ENCODE data around the gene ZDHHC5. TPM values are rescaled to one million over a fixed set of nuclear protein-coding genes. Genes with fewer than 3 reads are reported as not detected.

The ZDHHC5 gene
- total RNA-seq (2016; rRNA removed; fragmentation: Illumina TruSeq; extraction: Trizol), result 20.3 and 26.6 TPM in 2 replicates
- 6.3 and 6.7 TPM in 2 replicates for total RNA-seq (2016; cell fraction: cytosol; rRNA removed; fragmentation: Illumina TruSeq; extraction: Trizol; ENCODE audit: low read depth)
- total RNA-seq (2016; cell fraction: insoluble cytoplasmic fraction; rRNA removed; fragmentation: Illumina TruSeq; extraction: Trizol), result 18.8 and 25.9 TPM in 2 replicates
- total RNA-seq (2016; cell fraction: membrane; rRNA removed; fragmentation: Illumina TruSeq; extraction: Trizol), result 19.1 and 20.9 TPM in 2 replicates
- total RNA-seq (2016; cell fraction: nucleus; rRNA removed; fragmentation: Illumina TruSeq; extraction: Trizol), result 28.7 and 30.0 TPM in 2 replicates
- polyA plus RNA-seq (2011; rRNA removed), result 34.0 and 42.4 TPM in 2 replicates
- polyA plus RNA-seq (2011; cell fraction: cytosol; rRNA removed), result 27.4 and 33.9 TPM in 2 replicates
- polyA plus RNA-seq (2011; cell fraction: nucleus; rRNA removed), result 28.1 and 30.8 TPM in 2 replicates
- polyA plus RNA-seq (2012), result 20.6 and 23.1 TPM in 2 replicates
- 3.1 and 3.8 TPM in 2 replicates for polyA plus RNA-seq (2016; cell fraction: cytosol; fragmentation: Illumina TruSeq; extraction: Trizol; ENCODE audit: low read depth)
- 19.0 and 21.5 TPM in 2 replicates for polyA plus RNA-seq (2016; cell fraction: insoluble cytoplasmic fraction; fragmentation: Illumina TruSeq; extraction: Trizol; ENCODE audit: low read depth)
- 11.4 and 13.6 TPM in 2 replicates for polyA plus RNA-seq (2016; cell fraction: membrane; fragmentation: Illumina TruSeq; extraction: Trizol; ENCODE audit: low read depth)
- polyA plus RNA-seq (2016; cell fraction: nucleus; fragmentation: Illumina TruSeq; extraction: Trizol; ENCODE audit: insufficient read depth, low read depth), result 39.9 and 44.1 TPM in 2 replicates
- polyA minus RNA-seq (2011; rRNA and poly(A)+ RNA removed; ENCODE audit: low replicate concordance), result 86.9 and 107 TPM in 2 replicates
- 18.9 and 25.6 TPM in 2 replicates for polyA minus RNA-seq (2011; cell fraction: cytosol; rRNA and poly(A)+ RNA removed)
- 30.5 and 36.2 TPM in 2 replicates for polyA minus RNA-seq (2011; cell fraction: nucleus; rRNA and poly(A)+ RNA removed)
- percentile 78 among the genes with signal in this experiment for Bru-seq, nascent RNA
- percentile 85 among the genes with signal in this experiment for BruChase-seq, experiment 1, labeled RNA remaining after a 6-hour chase
- percentile 84 among the genes with signal in this experiment for BruChase-seq, experiment 2, labeled RNA remaining after a 2-hour chase
- long read RNA-seq, experiment 1, full-length matches to known transcripts, result 3 of 10 reads
- long read RNA-seq, experiment 1, partial matches to known transcripts, result 6 of 10 reads
- long read RNA-seq, experiment 1, other reads (novel, unspliced or antisense), result 1 of 10 reads
- long read RNA-seq, experiment 2, full-length matches to known transcripts, result 27 of 88 reads
- long read RNA-seq, experiment 2, partial matches to known transcripts, result 55 of 88 reads
- long read RNA-seq, experiment 2, other reads (novel, unspliced or antisense), result 6 of 88 reads

- ATAC-seq, result peak; percentile 92
- Histone ChIP-seq H3K9me3 (ENCODE audit: low read length) (no peaks in the 10 kb centered on the region), H2AFZ (ENCODE audit: low read length) (peak within 1 kb of the TSS; percentile 99), H3K9ac (ENCODE audit: insufficient read depth, low read depth, low read length) (peak within 1 kb of the TSS; percentile 98), H3K4me1 (ENCODE audit: insufficient read depth, low read length) (peaks cover 35% of the 10 kb centered on the region), H3K27ac (ENCODE audit: extremely low read length, insufficient read depth, low read length) (peak within 1 kb of the TSS; percentile 98), H3K4me3 (replicated peaks in 1 of 3; ENCODE audit: insufficient read depth in 1 of 3, low read depth in 2 of 3, low read length in 3 of 3) (peak within 1 kb of the TSS; percentile 81 to 91 (median 88)), H3K27me3 (ENCODE audit: control insufficient read depth in 1 of 2, insufficient read depth in 2 of 2, low read length in 2 of 2) (no peaks in the 10 kb centered on the region; a peak in 1 of 5 replicates), H4K20me1 (ENCODE audit: insufficient read depth, low read length) (no peaks in the 10 kb centered on the region), H3K4me2 (ENCODE audit: low read depth, low read length) (peak within 1 kb of the TSS; percentile 95), H3K79me2 (ENCODE audit: insufficient read depth, low read length) (peaks cover 44% of the 10 kb centered on the region), H3K36me3 (replicated peaks in 1 of 2; ENCODE audit: control insufficient read depth in 1 of 2, insufficient read depth in 2 of 2, low read length in 2 of 2) (peaks cover 8 to 15% of the 10 kb centered on the region in 2 experiments; a peak in 4 of 5 replicates)
- CTCF ChIA-PET (ENCODE audit: low intra/inter-chr PET ratio, low total read pairs), result no interaction called here
- POLR2A ChIA-PET, result interaction anchor here (0.7 to 1.8 kb wide), 2 partner anchors 35 to 44 kb away, joined by 4 to 5 read pairs; partner anchors contain the start of genes MED19 and TMX2
- BruUV-seq (replicated peaks), result TSS peak; percentile 46
- intact Hi-C loops (cut with micrococcal nuclease; ENCODE audit: unreplicated experiment) (loop anchor here (1.0 to 10.0 kb wide), 3 partner anchors 44 to 226 kb away; partner anchors contain the start of genes MED19 and TMX2), in situ Hi-C loops (cut with HindIII; ENCODE audit: extremely low pct_ligation_motif_present, low pct_unique_long_range_greater_than_20kb) (loop anchor here (25.0 kb wide), 2 partner anchors 619 to 844 kb away; partner anchors contain the start of gene OR5B21)
- FAIRE-seq, result no peak
- under 1% methylated on average over 26 of the region's 96 CpGs for WGBS (ENCODE audit: low lambda C conversion rate)
- peak; percentile 97 for DNase-seq (ENCODE audit: low spot score)
- TF ChIP-seq RBM22 (optimal IDR thresholded peaks at IDR 0.05; ENCODE audit: low read length) (no peak), RFX3 (CRISPR knock-in tag; IDR thresholded peaks at IDR 0.05) (no peak), ARNT (IDR thresholded peaks at IDR 0.05) (no peak), CHCHD3 (CRISPR knock-in tag; IDR thresholded peaks at IDR 0.05) (no peak), SALL1 (CRISPR knock-in tag; IDR thresholded peaks at IDR 0.05) (peak; percentile 73), RNF2 (conservative IDR thresholded peaks at IDR 0.05; ENCODE audit: low read depth) (peak; percentile 73; the same call in 1 of the 2 replicates), HOMEZ (CRISPR knock-in tag; IDR thresholded peaks at IDR 0.05; ENCODE audit: low read depth) (peak; percentile 60), ZNF788 (CRISPR knock-in tag; IDR thresholded peaks at IDR 0.05; ENCODE audit: borderline replicate concordance) (peak; percentile 61; the same call in 1 of the 2 replicates), TFDP2 (CRISPR knock-in tag; IDR thresholded peaks at IDR 0.05) (peak; percentile 77), HNRNPK (IDR thresholded peaks at IDR 0.05; ENCODE audit: low read depth, low read length, poor library complexity, severe bottlenecking) (peak; percentile 92), ELF1 (CRISPR knock-in tag; IDR thresholded peaks at IDR 0.05) (no peak; the same call in 1 of the 2 replicates), HOXD1 (CRISPR knock-in tag; IDR thresholded peaks at IDR 0.05) (no peak), ZNF691 (CRISPR knock-in tag; IDR thresholded peaks at IDR 0.05; ENCODE audit: borderline replicate concordance, low read depth) (0 out of 2 replicates have a peak, but pooled peaks have one; percentile 14)
Measured at GRCh38 chr11:57667736-57668433, at the start of gene ZDHHC5. Gene ZDHHC5, plus strand, starts transcription at chr11:57668114. Its CDS starts 4,977 bp downstream, at chr11:57673091.
